ENCODE measurements around the gene TRPV2.

Gene TRPV2

GRCh38 chr17:16477666-16478065 lies 62.3 kb downstream of the TRPV2 start:
- H3K4me3 ChIP-seq (ENCODE audit: low read depth, low read length), result no peak overlapping the region
- CTCF ChIA-PET, result interaction anchor here (0.8 to 5.8 kb wide), 5 partner anchors 13 to 44 kb away, joined by 3 to 36 read pairs (median 5); partner anchors contain the start of gene LRRC75A
- no peak for DNase-seq (ENCODE audit: low read depth, low spot score)
- POLR2A ChIA-PET, result interaction anchor here (1.0 to 1.1 kb wide), 3 partner anchors 12 to 58 kb away, joined by 4 read pairs; no protein-coding TSS in a partner anchor
- no peak for TF ChIP-seq CTCF (IDR thresholded peaks at IDR 0.05; ENCODE audit: insufficient read depth, low read length, missing control alignments)

- DNase-seq (ENCODE audit: low read depth, low spot score), result no peak
- POLR2A ChIA-PET, result interaction anchor here (1.1 kb wide), 1 partner anchor 11 kb away, joined by 4 read pairs; no protein-coding TSS in a partner anchor
Measured at GRCh38 chr17:16478649-16479048, 63.3 kb downstream of the TRPV2 start.

GRCh38 chr17:16479264-16479663 lies 63.9 kb downstream of the TRPV2 start:
- H3K4me3 ChIP-seq (ENCODE audit: low read depth, low read length), result no peak overlapping the region
- no peak for TF ChIP-seq CTCF (IDR thresholded peaks at IDR 0.05; ENCODE audit: insufficient read depth, low read length, missing control alignments)
- ChIA-PET CTCF (interaction anchor here (0.9 to 5.8 kb wide), 5 partner anchors 10 to 43 kb away, joined by 3 to 36 read pairs (median 4); no protein-coding TSS in a partner anchor), POLR2A (no interaction called here)
- DNase-seq (ENCODE audit: low read depth, low spot score), result no peak

More at GRCh38 chr17:16478649-16479048, 63.3 kb downstream of the TRPV2 start:
- no peak for TF ChIP-seq CTCF (IDR thresholded peaks at IDR 0.05; ENCODE audit: insufficient read depth, low read length, missing control alignments)
- no peak overlapping the region for H3K4me3 ChIP-seq (ENCODE audit: low read depth, low read length)
- CTCF ChIA-PET, result interaction anchor here (0.9 to 5.8 kb wide), 4 partner anchors 16 to 44 kb away, joined by 3 to 36 read pairs (median 4); no protein-coding TSS in a partner anchor

GRCh38 chr17:16480995-16481394 lies 65.6 kb downstream of the TRPV2 start:
- no peak overlapping the region for H3K4me3 ChIP-seq (ENCODE audit: low read depth, low read length)
- no peak for DNase-seq (ENCODE audit: low read depth, low spot score)
- POLR2A ChIA-PET, result no interaction called here
- CTCF ChIA-PET, result interaction anchor here (1.9 kb wide), 1 partner anchor 28 kb away, joined by 7 read pairs; no protein-coding TSS in a partner anchor
- no peak for TF ChIP-seq CTCF (IDR thresholded peaks at IDR 0.05; ENCODE audit: insufficient read depth, low read length, missing control alignments)

- DNase-seq (ENCODE audit: low read depth, low spot score), result no peak
- POLR2A ChIA-PET, result no interaction called here
Measured at GRCh38 chr17:16482253-16482652, 66.9 kb downstream of the TRPV2 start.

More at GRCh38 chr17:16482253-16482652, 66.9 kb downstream of the TRPV2 start:
- no peak overlapping the region for H3K4me3 ChIP-seq (ENCODE audit: low read depth, low read length)
- TF ChIP-seq CTCF (IDR thresholded peaks at IDR 0.05; ENCODE audit: insufficient read depth, low read length, missing control alignments), result no peak
- CTCF ChIA-PET, result interaction anchor here (0.9 kb wide), 1 partner anchor 27 kb away, joined by 3 read pairs; no protein-coding TSS in a partner anchor
